Mesenchymal stem cell (in vitro differentiated cells and primary cell): ENCODE results near the gene ZNF598.

Experiments
- DNase-seq: peaks from one replicate; pipeline ENCODE4 v3.0.0-alpha.2; 2013
- H2AFZ ChIP-seq: one replicate; pipeline ENCODE4 v1.6.1; 2013; ENCODE audit warnings: low read depth, mild to moderate bottlenecking, control low read depth, inconsistent platforms, low read length, moderate library complexity
- H2AK5ac ChIP-seq: 2 replicates; pipeline ENCODE4 v1.6.1; 2013; ENCODE audit warnings: low read length, moderate library complexity, mild to moderate bottlenecking, inconsistent platforms; ENCODE audit not compliant: severe bottlenecking
- H2BK120ac ChIP-seq: one replicate; pipeline ENCODE4 v1.6.1; 2013; ENCODE audit warnings: low read depth, mild to moderate bottlenecking, inconsistent platforms, low read length, moderate library complexity
- H2BK12ac ChIP-seq, 2 experiments: one replicate each; pipeline ENCODE4 v1.6.1; 2013; ENCODE audit warnings: inconsistent platforms in 2 of 2, low read length in 2 of 2, mild to moderate bottlenecking in 2 of 2, moderate library complexity in 2 of 2, control low read depth in 1 of 2
- H2BK15ac ChIP-seq: one replicate; pipeline ENCODE4 v1.6.1; 2013; ENCODE audit warnings: mild to moderate bottlenecking, low read depth, inconsistent platforms; ENCODE audit not compliant: poor library complexity, severe bottlenecking
- H2BK5ac ChIP-seq: 2 replicates; pipeline ENCODE4 v1.6.1; 2013; ENCODE audit warnings: low read depth, mild to moderate bottlenecking, low read length, control low read depth, inconsistent platforms; ENCODE audit not compliant: poor library complexity, severe bottlenecking
- H3K14ac ChIP-seq, 2 experiments: one replicate each; pipeline ENCODE4 v1.6.1; 2013; ENCODE audit warnings: inconsistent platforms in 2 of 2, low read length in 2 of 2, control low read depth in 1 of 2, mild to moderate bottlenecking in 1 of 2, moderate library complexity in 1 of 2
- H3K18ac ChIP-seq, 2 experiments: one replicate each; pipeline ENCODE4 v1.6.1; 2013; ENCODE audit warnings: inconsistent platforms in 2 of 2, low read length in 2 of 2, control low read depth in 1 of 2, low read depth in 1 of 2, mild to moderate bottlenecking in 1 of 2
- H3K23ac ChIP-seq, 2 experiments: one replicate each; pipeline ENCODE4 v1.6.1; 2013; ENCODE audit warnings: inconsistent platforms in 2 of 2, low read length in 2 of 2, mild to moderate bottlenecking in 2 of 2, moderate library complexity in 2 of 2, control low read depth in 1 of 2
- H3K27ac ChIP-seq: 2 replicates; pipeline ENCODE4 v1.5.1; 2013; ENCODE audit warnings: mild to moderate bottlenecking, moderate library complexity, low read length, control low read depth, inconsistent platforms; ENCODE audit not compliant: poor library complexity, severe bottlenecking
- H3K27me3 ChIP-seq, 2 experiments: 2 replicates each; pipeline versions ENCODE4 v1.6.1 to v1.7.0; 2013; ENCODE audit warnings: low read length in 2 of 2, mild to moderate bottlenecking in 2 of 2, moderate library complexity in 2 of 2, control low read depth in 1 of 2, inconsistent platforms in 1 of 2; ENCODE audit not compliant: control insufficient read depth in 1 of 2, insufficient read depth in 1 of 2
- H3K36me3 ChIP-seq, 2 experiments: 2 replicates each; pipeline versions ENCODE4 v1.6.1 to v1.7.0; 2013; ENCODE audit warnings: low read length in 2 of 2, control low read depth in 1 of 2, inconsistent platforms in 1 of 2, low read depth in 1 of 2, mild to moderate bottlenecking in 1 of 2; ENCODE audit not compliant: insufficient read depth in 2 of 2, control insufficient read depth in 1 of 2
- H3K4ac ChIP-seq, 2 experiments: one replicate each; pipeline ENCODE4 v1.6.1; 2013; ENCODE audit warnings: inconsistent platforms in 2 of 2, low read length in 2 of 2, mild to moderate bottlenecking in 2 of 2, moderate library complexity in 2 of 2, control low read depth in 1 of 2, low read depth in 1 of 2
- H3K4me1 ChIP-seq: 2 replicates; pipeline ENCODE4 v1.6.1; 2013; ENCODE audit warnings: low read depth, low read length, control low read depth; ENCODE audit not compliant: control insufficient read depth, insufficient read depth
- H3K4me2 ChIP-seq: 2 replicates; pipeline ENCODE4 v1.6.1; 2013; ENCODE audit warnings: low read length, mild to moderate bottlenecking, inconsistent platforms; ENCODE audit not compliant: poor library complexity, severe bottlenecking
- H3K4me3 ChIP-seq, 2 experiments: 2 replicates each; pipeline versions ENCODE4 v1.5.1 to v1.7.0; 2013; ENCODE audit warnings: low read length in 2 of 2, mild to moderate bottlenecking in 2 of 2, control low read depth in 1 of 2, low read depth in 1 of 2; ENCODE audit not compliant: insufficient read depth in 1 of 2
- H3K79me1 ChIP-seq: replicated peaks from 2 replicates; pipeline ENCODE4 v1.6.1; 2013; ENCODE audit warnings: mild to moderate bottlenecking, control low read depth, low read length, inconsistent platforms; ENCODE audit not compliant: poor library complexity, severe bottlenecking
- H3K9ac ChIP-seq: 2 replicates; pipeline ENCODE4 v1.7.0; 2013; ENCODE audit warnings: mild to moderate bottlenecking, low read length, moderate library complexity
- H3K9me3 ChIP-seq: 2 replicates; pipeline ENCODE4 v1.7.0; 2013; ENCODE audit warnings: mild to moderate bottlenecking, low read length; ENCODE audit not compliant: control insufficient read depth
- H4K8ac ChIP-seq: one replicate; pipeline ENCODE4 v1.6.1; 2013; ENCODE audit warnings: inconsistent platforms, mild to moderate bottlenecking, low read length, moderate library complexity
- H4K91ac ChIP-seq: one replicate; pipeline ENCODE4 v1.6.1; 2013; ENCODE audit warnings: mild to moderate bottlenecking, low read length, inconsistent platforms
- WGBS: methylation state at CpG from one replicate; pipeline ENCODE4 v1.1.7; 2013; ENCODE audit warnings: mixed read lengths; 5-methylcytosine and 5-hydroxymethylcytosine counted together

ZNF598 gene

DNA sequence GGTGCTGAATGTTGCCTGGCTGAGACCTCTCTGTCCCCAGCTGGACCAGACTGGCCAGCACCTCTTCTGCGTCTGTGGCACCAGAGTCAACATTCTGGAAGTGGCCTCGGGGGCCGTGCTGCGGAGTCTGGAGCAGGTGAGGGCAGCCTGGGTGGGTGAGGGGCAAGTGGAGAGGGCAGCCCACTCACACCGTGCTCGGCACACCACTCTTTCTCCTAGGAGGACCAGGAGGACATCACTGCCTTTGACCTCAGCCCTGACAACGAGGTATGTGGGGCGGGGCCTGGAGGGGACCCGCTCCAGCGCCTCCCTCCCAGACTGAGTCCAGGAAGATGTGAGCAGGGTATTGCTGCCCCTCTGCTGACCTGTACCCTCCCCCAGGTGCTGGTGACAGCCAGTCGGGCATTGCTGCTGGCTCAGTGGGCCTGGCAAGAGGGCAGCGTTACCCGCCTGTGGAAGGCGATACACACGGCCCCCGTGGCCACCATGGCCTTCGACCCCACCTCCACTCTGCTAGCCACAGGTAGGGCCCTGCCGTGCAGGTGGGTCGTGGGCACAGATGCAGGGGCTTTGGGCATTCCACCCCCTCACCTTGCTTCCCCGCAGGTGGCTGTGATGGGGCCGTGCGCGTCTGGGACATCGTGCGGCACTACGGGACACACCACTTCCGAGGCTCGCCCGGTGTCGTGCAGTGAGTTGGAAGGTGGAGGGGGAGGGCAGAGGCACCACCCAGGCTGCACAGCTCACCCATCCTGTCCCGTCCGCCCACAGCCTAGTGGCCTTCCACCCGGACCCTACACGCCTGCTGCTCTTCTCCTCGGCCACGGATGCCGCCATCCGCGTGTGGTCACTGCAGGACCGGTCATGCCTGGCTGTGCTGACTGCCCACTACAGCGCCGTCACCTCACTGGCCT, 35.2 kb downstream of the ZNF598 start:
- Histone ChIP-seq H3K18ac (no peak overlapping the region), H3K14ac (no peak overlapping the region), H3K23ac (no peak overlapping the region), H2AK5ac (no peak overlapping the region), H2BK5ac (no peak overlapping the region), H3K4ac (no peak overlapping the region), H3K4me3 (no peak overlapping the region), H2AFZ (no peak overlapping the region), H3K9me3 (no peaks in the 10 kb centered on the region), H2BK120ac (no peak overlapping the region), H3K4me2 (no peak overlapping the region), H3K4me1 (peaks cover 22% of the 10 kb centered on the region), H3K27me3 (peaks cover under 1 to 3% of the 10 kb centered on the region in 2 experiments), H4K91ac (no peak overlapping the region), H4K8ac (no peak overlapping the region), H3K36me3 (peaks cover 45 to 58% of the 10 kb centered on the region in 2 experiments), H3K27ac (no peak overlapping the region), H2BK12ac (no peak overlapping the region), H3K9ac (no peak overlapping the region), H3K79me1 (peaks cover 26% of the 10 kb centered on the region), H2BK15ac (no peak overlapping the region)
- DNase-seq: no peak
- 98% methylated on average over 42 of the region's 42 CpGs for WGBS

DNA sequence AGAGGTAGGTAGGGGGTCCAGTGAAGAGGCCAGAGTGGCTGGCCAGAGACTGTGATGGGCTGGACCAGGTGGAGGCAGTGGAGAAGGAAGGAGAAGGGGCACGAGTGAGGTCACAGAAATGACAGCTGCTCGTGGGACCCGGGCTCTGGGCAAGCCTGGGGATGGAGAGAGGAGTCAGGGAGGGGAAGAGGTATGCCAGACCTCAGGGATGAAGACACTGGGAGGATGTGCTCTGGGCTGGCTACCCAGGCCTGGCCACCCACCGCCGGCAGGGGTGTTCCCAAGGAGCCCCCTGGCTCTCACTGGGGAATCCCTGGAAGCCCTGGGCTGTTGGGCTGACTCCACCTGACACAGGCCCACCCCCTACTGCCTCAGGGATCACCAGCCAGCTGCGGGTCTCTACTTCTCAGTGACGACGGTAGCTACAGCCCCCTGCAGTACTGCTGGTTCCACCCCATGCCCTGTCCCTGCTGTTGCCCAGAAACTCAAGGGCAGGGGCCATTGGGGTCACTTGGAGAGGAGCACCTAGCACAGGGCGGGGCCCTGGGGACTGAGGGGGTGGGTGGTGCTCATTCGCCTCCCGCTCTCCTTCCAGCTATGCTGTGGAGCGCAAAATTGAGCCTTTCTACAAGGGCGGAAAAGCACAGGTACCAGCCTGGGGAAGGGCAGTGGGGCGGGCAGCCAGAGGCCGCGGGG, 36.0 kb downstream of the ZNF598 start:
- Histone ChIP-seq H3K4ac (no peak overlapping the region), H4K91ac (no peak overlapping the region), H3K23ac (no peak overlapping the region), H3K9me3 (no peaks in the 10 kb centered on the region), H3K4me1 (peaks cover 21% of the 10 kb centered on the region), H2BK15ac (no peak overlapping the region), H3K4me3 (no peak overlapping the region), H2BK5ac (no peak overlapping the region), H3K9ac (no peak overlapping the region), H4K8ac (no peak overlapping the region), H3K27ac (no peak overlapping the region), H2BK12ac (no peak overlapping the region), H3K14ac (no peak overlapping the region), H3K4me2 (no peak overlapping the region), H3K27me3 (no peaks in the 10 kb centered on the region), H3K79me1 (peaks cover 26% of the 10 kb centered on the region), H2BK120ac (no peak overlapping the region), H2AFZ (no peak overlapping the region), H3K18ac (no peak overlapping the region), H2AK5ac (no peak overlapping the region), H3K36me3 (peaks cover 42 to 50% of the 10 kb centered on the region in 2 experiments)
- DNase-seq: no peak
- 91% methylated on average over 16 of the region's 16 CpGs for WGBS

DNA sequence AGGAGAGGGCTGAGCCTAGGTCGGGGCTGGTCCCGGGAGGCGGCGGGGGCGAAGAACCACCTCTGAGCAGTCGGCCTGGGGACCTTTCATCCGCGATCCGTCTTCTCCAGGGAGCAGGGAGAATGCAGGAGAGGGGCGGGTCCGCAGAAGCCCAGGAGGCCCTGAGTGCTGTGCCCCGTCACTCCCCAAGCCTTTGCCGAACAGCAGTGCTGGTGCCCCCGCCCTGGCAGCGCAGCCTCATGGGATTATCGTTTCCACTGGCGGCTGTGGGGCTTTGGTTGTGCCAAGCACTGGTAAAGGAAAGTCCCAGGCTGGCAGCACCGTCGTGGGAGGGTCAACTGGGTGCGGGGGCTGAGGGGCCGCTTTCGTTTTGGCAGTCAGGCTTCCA, 37.1 kb downstream of the ZNF598 start:
- Histone ChIP-seq H2BK5ac (no peak overlapping the region), H3K79me1 (peaks cover 26% of the 10 kb centered on the region), H4K8ac (no peak overlapping the region), H2AK5ac (no peak overlapping the region), H3K4me3 (peak overlapping the region; percentile 91 to 97), H3K9ac (peak overlapping the region; percentile 93), H3K36me3 (peaks cover 32 to 39% of the 10 kb centered on the region in 2 experiments), H4K91ac (no peak overlapping the region), H2BK120ac (no peak overlapping the region), H3K23ac (no peak overlapping the region), H2BK12ac (no peak overlapping the region), H2AFZ (no peak overlapping the region), H3K18ac (no peak overlapping the region), H3K14ac (no peak overlapping the region), H3K27ac (no peak overlapping the region), H3K4ac (peak overlapping the region; percentile 29 to 41), H3K4me1 (peaks cover 21% of the 10 kb centered on the region), H2BK15ac (no peak overlapping the region), H3K4me2 (peak overlapping the region; percentile 74), H3K9me3 (no peaks in the 10 kb centered on the region), H3K27me3 (no peaks in the 10 kb centered on the region)
- peak; percentile 44 for DNase-seq
- 11% methylated on average over 22 of the region's 22 CpGs for WGBS
